ENCODE results near the gene ALG1. TPM values are rescaled to one million over a fixed set of nuclear protein-coding genes. Genes with fewer than 3 reads are reported as not detected.

The ALG1 gene
- total and polyA plus RNA-seq, 2 of the 13 experiments (the other 11 are each of a cell fraction or from before 2014, with no cell fraction given): 43.3 to 75.6 TPM

GRCh38 chr16:5036228-5037156 is 35.2 kb upstream of the ALG1 start (continued):
- peak; percentile 89; the same call in 1 of the 2 replicates for TF ChIP-seq ARID2 (CRISPR knock-in tag; IDR thresholded peaks at IDR 0.05; ENCODE audit: borderline replicate concordance)
- TF ChIP-seq BORCS8-MEF2B (CRISPR knock-in tag; IDR thresholded peaks at IDR 0.05): peak; percentile 75; the same call in 1 of the 2 replicates
- TF ChIP-seq CSRNP1 (CRISPR knock-in tag; IDR thresholded peaks at IDR 0.05): no peak
- no peak for TF ChIP-seq ZNF331 (CRISPR knock-in tag; IDR thresholded peaks at IDR 0.05)
- 0 out of 2 replicates have a peak, but pooled peaks have one; percentile 50 for TF ChIP-seq ZNF512 (CRISPR knock-in tag; IDR thresholded peaks at IDR 0.05)
- TF ChIP-seq ZFP41 (CRISPR knock-in tag; IDR thresholded peaks at IDR 0.05; ENCODE audit: borderline replicate concordance): no peak
- TF ChIP-seq ATF5 (CRISPR knock-in tag; IDR thresholded peaks at IDR 0.05; ENCODE audit: low read depth): 0 out of 2 replicates have a peak, but pooled peaks have one; percentile 52
- TF ChIP-seq HIVEP1 (CRISPR knock-in tag; IDR thresholded peaks at IDR 0.05): peak; percentile 71; the same call in 1 of the 2 replicates
- TF ChIP-seq RERE (CRISPR knock-in tag; IDR thresholded peaks at IDR 0.05; ENCODE audit: low read depth): no peak
- TF ChIP-seq HDAC1 (CRISPR knock-in tag; IDR thresholded peaks at IDR 0.05): 0 out of 2 replicates have a peak, but pooled peaks have one; percentile 55
- TF ChIP-seq ZNF335 (CRISPR knock-in tag; IDR thresholded peaks at IDR 0.05): 0 out of 2 replicates have a peak, but pooled peaks have one; percentile 23
- no peak for TF ChIP-seq ZNF383 (CRISPR knock-in tag; IDR thresholded peaks at IDR 0.05; ENCODE audit: borderline replicate concordance)
- peak; percentile 48 for TF ChIP-seq ZMYM4 (CRISPR knock-in tag; IDR thresholded peaks at IDR 0.05)
- no peak for TF ChIP-seq MBNL3 (CRISPR knock-in tag; conservative IDR thresholded peaks at IDR 0.05)
- 0 out of 2 replicates have a peak, but pooled peaks have one; percentile 60 for TF ChIP-seq ZNF33A (CRISPR knock-in tag; IDR thresholded peaks at IDR 0.05; ENCODE audit: borderline replicate concordance)
- TF ChIP-seq HHEX (CRISPR knock-in tag; IDR thresholded peaks at IDR 0.05): 0 out of 2 replicates have a peak, but pooled peaks have one; percentile 9
- TF ChIP-seq MXI1 (IDR thresholded peaks at IDR 0.05; ENCODE audit: borderline replicate concordance, low read depth, low read length): 0 out of 3 replicates have a peak, but pooled peaks have one; percentile 24
- TF ChIP-seq ZNF367 (CRISPR knock-in tag; IDR thresholded peaks at IDR 0.05; ENCODE audit: borderline replicate concordance): no peak
- no peak for TF ChIP-seq NFE2 (CRISPR knock-in tag; IDR thresholded peaks at IDR 0.05)
